ENCODE data around the gene MON1A.

The MON1A gene

GRCh38 chr3:49903451-49904424, 25.9 kb downstream of the MON1A start, which contains the start of gene MST1R:
Gene MST1R (minus strand): TSS chr3:49903873. CDS start chr3:49903609, 264 bp downstream.
- H3K4me1 ChIP-seq (ENCODE audit: control insufficient read depth, insufficient read depth, low read length, unreplicated experiment) = peaks cover 22% of the 10 kb centered on the region
- no peak within 1 kb of the TSS for H3K27ac ChIP-seq (ENCODE audit: low read depth, low read length)
- no peaks in the 10 kb centered on the region for H3K36me3 ChIP-seq (ENCODE audit: insufficient read depth, low read length)
- H2AFZ ChIP-seq (ENCODE audit: low read length, unreplicated experiment) = peak within 1 kb of the TSS; percentile 43
- H3K27me3 ChIP-seq (ENCODE audit: insufficient read depth, low read length) = no peaks in the 10 kb centered on the region
- H3K4me3 ChIP-seq (ENCODE audit: low read depth, low read length) = peak within 1 kb of the TSS; percentile 46
- H3K79me2 ChIP-seq (ENCODE audit: control insufficient read depth, insufficient read depth, low read length, unreplicated experiment) = no peaks in the 10 kb centered on the region

- H3K36me3 ChIP-seq (ENCODE audit: insufficient read depth, low read length) = no peaks in the 10 kb centered on the region
- no peaks in the 10 kb centered on the region for H3K79me2 ChIP-seq (ENCODE audit: control insufficient read depth, insufficient read depth, low read length, unreplicated experiment)
- H3K4me1 ChIP-seq (ENCODE audit: control insufficient read depth, insufficient read depth, low read length, unreplicated experiment) = peaks cover 22% of the 10 kb centered on the region
- no peak overlapping the region for H3K4me3 ChIP-seq (ENCODE audit: low read depth, low read length)
- H3K27me3 ChIP-seq (ENCODE audit: insufficient read depth, low read length) = no peaks in the 10 kb centered on the region
- H2AFZ ChIP-seq (ENCODE audit: low read length, unreplicated experiment) = no peak overlapping the region
- H3K27ac ChIP-seq (ENCODE audit: low read depth, low read length) = no peak overlapping the region
Measured at GRCh38 chr3:49902511-49903345, 26.9 kb downstream of the MON1A start.

- Histone ChIP-seq H3K36me3 (ENCODE audit: insufficient read depth, low read length) (no peaks in the 10 kb centered on the region), H3K4me1 (ENCODE audit: control insufficient read depth, insufficient read depth, low read length, unreplicated experiment) (peaks cover 22% of the 10 kb centered on the region), H3K27me3 (ENCODE audit: insufficient read depth, low read length) (no peaks in the 10 kb centered on the region), H3K4me3 (ENCODE audit: low read depth, low read length) (no peak overlapping the region), H3K27ac (ENCODE audit: low read depth, low read length) (no peak overlapping the region), H3K79me2 (ENCODE audit: control insufficient read depth, insufficient read depth, low read length, unreplicated experiment) (no peaks in the 10 kb centered on the region), H2AFZ (ENCODE audit: low read length, unreplicated experiment) (no peak overlapping the region)
Measured at GRCh38 chr3:49901366-49902339, 28.0 kb downstream of the MON1A start.

GRCh38 chr3:49900491-49901153, 29.0 kb downstream of the MON1A start:
- Histone ChIP-seq H3K4me3 (ENCODE audit: low read depth, low read length) (no peak overlapping the region), H3K36me3 (ENCODE audit: insufficient read depth, low read length) (no peaks in the 10 kb centered on the region), H2AFZ (ENCODE audit: low read length, unreplicated experiment) (no peak overlapping the region), H3K79me2 (ENCODE audit: control insufficient read depth, insufficient read depth, low read length, unreplicated experiment) (no peaks in the 10 kb centered on the region), H3K27ac (ENCODE audit: low read depth, low read length) (no peak overlapping the region), H3K4me1 (ENCODE audit: control insufficient read depth, insufficient read depth, low read length, unreplicated experiment) (peaks cover 17% of the 10 kb centered on the region), H3K27me3 (ENCODE audit: insufficient read depth, low read length) (no peaks in the 10 kb centered on the region)

GRCh38 chr3:49899815-49900214, 29.8 kb downstream of the MON1A start:
- Histone ChIP-seq H3K27ac (ENCODE audit: low read depth, low read length) (no peak overlapping the region), H3K36me3 (ENCODE audit: insufficient read depth, low read length) (no peaks in the 10 kb centered on the region), H3K27me3 (ENCODE audit: insufficient read depth, low read length) (no peaks in the 10 kb centered on the region), H3K4me3 (ENCODE audit: low read depth, low read length) (no peak overlapping the region), H3K79me2 (ENCODE audit: control insufficient read depth, insufficient read depth, low read length, unreplicated experiment) (no peaks in the 10 kb centered on the region), H3K4me1 (ENCODE audit: control insufficient read depth, insufficient read depth, low read length, unreplicated experiment) (peaks cover 16% of the 10 kb centered on the region), H2AFZ (ENCODE audit: low read length, unreplicated experiment) (no peak overlapping the region)

GRCh38 chr3:49898991-49899390, 30.6 kb downstream of the MON1A start:
- no peak overlapping the region for H3K4me3 ChIP-seq (ENCODE audit: low read depth, low read length)
- H3K27ac ChIP-seq (ENCODE audit: low read depth, low read length) = no peak overlapping the region
- H3K4me1 ChIP-seq (ENCODE audit: control insufficient read depth, insufficient read depth, low read length, unreplicated experiment) = peaks cover 16% of the 10 kb centered on the region
- H3K79me2 ChIP-seq (ENCODE audit: control insufficient read depth, insufficient read depth, low read length, unreplicated experiment) = no peaks in the 10 kb centered on the region
- no peaks in the 10 kb centered on the region for H3K27me3 ChIP-seq (ENCODE audit: insufficient read depth, low read length)
- no peaks in the 10 kb centered on the region for H3K36me3 ChIP-seq (ENCODE audit: insufficient read depth, low read length)
- no peak overlapping the region for H2AFZ ChIP-seq (ENCODE audit: low read length, unreplicated experiment)

- H3K27ac ChIP-seq (ENCODE audit: low read depth, low read length) = no peak overlapping the region
- H3K4me3 ChIP-seq (ENCODE audit: low read depth, low read length) = no peak overlapping the region
Measured at GRCh38 chr3:49896345-49896744, 33.3 kb downstream of the MON1A start.

GRCh38 chr3:49895791-49896190, 33.8 kb downstream of the MON1A start:
- Histone ChIP-seq H2AFZ (ENCODE audit: low read length, unreplicated experiment) (no peak overlapping the region), H3K27me3 (ENCODE audit: insufficient read depth, low read length) (no peaks in the 10 kb centered on the region), H3K27ac (ENCODE audit: low read depth, low read length) (no peak overlapping the region), H3K4me1 (ENCODE audit: control insufficient read depth, insufficient read depth, low read length, unreplicated experiment) (peaks cover 9% of the 10 kb centered on the region), H3K36me3 (ENCODE audit: insufficient read depth, low read length) (no peaks in the 10 kb centered on the region), H3K79me2 (ENCODE audit: control insufficient read depth, insufficient read depth, low read length, unreplicated experiment) (no peaks in the 10 kb centered on the region), H3K4me3 (ENCODE audit: low read depth, low read length) (no peak overlapping the region)

More at GRCh38 chr3:49896345-49896744, 33.3 kb downstream of the MON1A start:
- H3K4me1 ChIP-seq (ENCODE audit: control insufficient read depth, insufficient read depth, low read length, unreplicated experiment) = peaks cover 14% of the 10 kb centered on the region
- no peak overlapping the region for H2AFZ ChIP-seq (ENCODE audit: low read length, unreplicated experiment)
- H3K36me3 ChIP-seq (ENCODE audit: insufficient read depth, low read length) = no peaks in the 10 kb centered on the region
- no peaks in the 10 kb centered on the region for H3K27me3 ChIP-seq (ENCODE audit: insufficient read depth, low read length)
- no peaks in the 10 kb centered on the region for H3K79me2 ChIP-seq (ENCODE audit: control insufficient read depth, insufficient read depth, low read length, unreplicated experiment)

- no peak overlapping the region for H3K27ac ChIP-seq (ENCODE audit: low read depth, low read length)
- no peak overlapping the region for H3K4me3 ChIP-seq (ENCODE audit: low read depth, low read length)
- no peaks in the 10 kb centered on the region for H3K79me2 ChIP-seq (ENCODE audit: control insufficient read depth, insufficient read depth, low read length, unreplicated experiment)
- H3K4me1 ChIP-seq (ENCODE audit: control insufficient read depth, insufficient read depth, low read length, unreplicated experiment) = no peaks in the 10 kb centered on the region
- H2AFZ ChIP-seq (ENCODE audit: low read length, unreplicated experiment) = no peak overlapping the region
- no peaks in the 10 kb centered on the region for H3K27me3 ChIP-seq (ENCODE audit: insufficient read depth, low read length)
- no peaks in the 10 kb centered on the region for H3K36me3 ChIP-seq (ENCODE audit: insufficient read depth, low read length)
Measured at GRCh38 chr3:49889296-49889695, 40.3 kb downstream of the MON1A start.

All from ACC112 (cell line).